Renal cortical epithelial cell (primary cell): Measurements from ENCODE around the gene MYL9. TPM values are rescaled to one million over a fixed set of nuclear protein-coding genes. Genes with fewer than 3 reads are reported as not detected.
"Not testable (repeated sequence)": the region's sequence is repeated elsewhere in the genome, so short reads cannot be mapped to it uniquely, and the experiment has no call there.

Experiments
- DNase-seq: peaks from one replicate; pipeline ENCODE4 v3.0.0-alpha.2; 2011; ENCODE audit warnings: low read depth
- total RNA-seq: library from RNA; depleted of rRNA; stranded (reverse); fragments of >200 nt; gene quantifications from 2 replicates; pipeline ENCODE4 v1.2.3, GENCODE V29; 2014

Gene MYL9
- 1.6 and 3.5 TPM in 2 replicates for total RNA-seq

- peak; percentile 16 for DNase-seq
Observed at GRCh38 chr20:36541227-36541767, at the start of gene MYL9. MYL9 (plus strand) TSS chr20:36541519; CDS start chr20:36544885, 3,366 bp downstream.

GRCh38 chr20:36491901-36492617, 49.3 kb upstream of the MYL9 start:
- no peak for DNase-seq

- DNase-seq: no peak
Observed at GRCh38 chr20:36493051-36493800, 48.1 kb upstream of the MYL9 start.

GRCh38 chr20:36493801-36494114, 47.6 kb upstream of the MYL9 start:
- peak; percentile 81 for DNase-seq

- DNase-seq: no peak
Observed at GRCh38 chr20:36496707-36497669, 44.3 kb upstream of the MYL9 start.

- DNase-seq: no peak
Observed at GRCh38 chr20:36497856-36498255, 43.5 kb upstream of the MYL9 start.

GRCh38 chr20:36498386-36499179, 42.7 kb upstream of the MYL9 start:
- no peak for DNase-seq

GRCh38 chr20:36499211-36499610, 42.1 kb upstream of the MYL9 start:
- DNase-seq: no peak

- no peak for DNase-seq
Observed at GRCh38 chr20:36499723-36500501, 41.4 kb upstream of the MYL9 start.

- DNase-seq: no peak
Observed at GRCh38 chr20:36501367-36502006, 39.8 kb upstream of the MYL9 start.

GRCh38 chr20:36504295-36504694, 37.0 kb upstream of the MYL9 start:
- DNase-seq: no peak

- no peak for DNase-seq
Observed at GRCh38 chr20:36506253-36506652, 35.1 kb upstream of the MYL9 start.

- DNase-seq: no peak
Observed at GRCh38 chr20:36507746-36508145, 33.6 kb upstream of the MYL9 start.

GRCh38 chr20:36519012-36519719, 22.2 kb upstream of the MYL9 start:
- DNase-seq: no peak

- DNase-seq: no peak
Observed at GRCh38 chr20:36519944-36520343, 21.4 kb upstream of the MYL9 start.

- no peak for DNase-seq
Observed at GRCh38 chr20:36521526-36521925, 19.8 kb upstream of the MYL9 start.

- not testable (repeated sequence) for DNase-seq
Observed at GRCh38 chr20:36522412-36522811, 18.9 kb upstream of the MYL9 start.

GRCh38 chr20:36523341-36523740, 18.0 kb upstream of the MYL9 start:
- no peak for DNase-seq
